Measurements from ENCODE around the gene DOHH.

DOHH gene

GRCh38 chr19:3494559-3494958 lies 5.9 kb downstream of the DOHH start:
- no peak for DNase-seq (ENCODE audit: low spot score)
- in situ Hi-C loops (cut with MboI; ENCODE audit: low pct_unique_long_range_greater_than_20kb, low sequenced_read_pairs, unreplicated experiment) = loop anchor here (25.0 kb wide), 1 partner anchor 532 kb away; no protein-coding TSS in a partner anchor
- no peak for TF ChIP-seq CTCF (IDR thresholded peaks at IDR 0.05; ENCODE audit: extremely low read depth, insufficient read depth, missing control alignments)

GRCh38 chr19:3494051-3494450 lies 6.4 kb downstream of the DOHH start:
- in situ Hi-C loops (cut with MboI; ENCODE audit: low pct_unique_long_range_greater_than_20kb, low sequenced_read_pairs, unreplicated experiment) = loop anchor here (25.0 kb wide), 1 partner anchor 532 kb away; no protein-coding TSS in a partner anchor
- no peak for TF ChIP-seq CTCF (IDR thresholded peaks at IDR 0.05; ENCODE audit: extremely low read depth, insufficient read depth, missing control alignments)
- DNase-seq (ENCODE audit: low spot score) = peak; percentile 76

GRCh38 chr19:3493651-3494050 lies 6.8 kb downstream of the DOHH start:
- in situ Hi-C loops (cut with MboI; ENCODE audit: low pct_unique_long_range_greater_than_20kb, low sequenced_read_pairs, unreplicated experiment) = loop anchor here (25.0 kb wide), 1 partner anchor 531 kb away; no protein-coding TSS in a partner anchor
- TF ChIP-seq CTCF (IDR thresholded peaks at IDR 0.05; ENCODE audit: extremely low read depth, insufficient read depth, missing control alignments) = no peak
- DNase-seq (ENCODE audit: low spot score) = no peak

DNA sequence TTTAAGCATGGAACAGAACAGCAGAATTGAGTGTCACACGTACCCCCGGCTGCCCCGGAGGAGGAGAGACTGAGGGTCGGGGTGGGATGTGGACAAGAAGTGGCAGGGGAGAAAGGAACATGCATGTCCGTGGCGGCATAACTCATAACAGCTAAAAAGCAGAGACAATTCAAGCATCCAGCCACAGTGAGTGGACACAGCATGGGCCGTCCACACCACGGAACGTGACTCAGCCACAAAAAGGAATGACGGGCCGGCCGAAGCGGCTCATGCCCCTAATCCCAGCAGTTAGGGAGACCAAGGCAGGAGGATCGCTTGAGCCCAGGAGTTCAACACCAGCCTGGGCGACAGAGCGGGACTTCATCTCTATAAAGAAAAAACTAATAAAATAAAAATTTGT lies 7.6 kb downstream of the DOHH start:
- DNase-seq (ENCODE audit: low spot score) = no peak
- no peak for TF ChIP-seq CTCF (IDR thresholded peaks at IDR 0.05; ENCODE audit: extremely low read depth, insufficient read depth, missing control alignments)
- in situ Hi-C loops (cut with MboI; ENCODE audit: low pct_unique_long_range_greater_than_20kb, low sequenced_read_pairs, unreplicated experiment) = loop anchor here (25.0 kb wide), 1 partner anchor 531 kb away; no protein-coding TSS in a partner anchor

- no peak for TF ChIP-seq CTCF (IDR thresholded peaks at IDR 0.05; ENCODE audit: extremely low read depth, insufficient read depth, missing control alignments)
Measured at GRCh38 chr19:3492131-3492839, 8.2 kb downstream of the DOHH start.

DNA sequence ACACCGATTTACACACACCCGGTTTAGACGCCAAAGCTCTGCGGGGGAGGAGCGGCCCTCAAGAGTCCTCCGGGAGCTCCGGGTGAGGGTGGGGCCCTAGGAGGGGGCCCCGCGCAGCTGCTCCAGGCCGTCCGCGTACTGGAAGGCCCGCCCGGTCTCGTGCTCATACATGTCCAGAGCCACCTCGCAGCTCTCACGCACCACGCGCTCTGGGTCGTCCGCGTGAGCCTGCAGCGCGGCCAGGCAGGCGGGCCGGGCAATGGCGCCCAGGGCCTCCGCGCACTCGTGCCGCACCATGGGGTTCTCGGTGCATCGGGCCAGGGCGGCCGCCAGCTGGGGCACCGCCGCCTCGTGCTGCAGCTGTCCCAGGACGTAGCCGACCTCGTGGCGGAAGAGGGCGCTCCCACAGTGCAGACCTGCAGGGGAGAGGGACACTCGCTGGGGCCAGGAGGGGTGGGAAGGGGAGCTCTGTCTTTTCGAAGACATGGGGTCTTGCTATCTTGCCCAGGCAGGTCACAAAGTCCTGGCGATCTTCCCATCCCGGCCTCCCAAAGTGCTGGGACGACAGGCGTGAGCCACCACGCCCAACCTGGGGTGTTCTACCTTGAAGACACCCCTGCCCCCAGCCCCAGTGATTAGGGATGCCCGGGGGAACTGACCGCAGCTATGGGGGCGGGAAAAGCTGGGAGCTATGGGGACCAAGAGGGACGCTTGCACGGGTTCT lies 8.9 kb downstream of the DOHH start:
- in situ Hi-C loops (cut with MboI; ENCODE audit: low pct_unique_long_range_greater_than_20kb, low sequenced_read_pairs, unreplicated experiment) = loop anchor here (25.0 kb wide), 1 partner anchor 529 kb away; no protein-coding TSS in a partner anchor
- no peak for DNase-seq (ENCODE audit: low spot score)
- TF ChIP-seq CTCF (IDR thresholded peaks at IDR 0.05; ENCODE audit: extremely low read depth, insufficient read depth, missing control alignments) = no peak

More at GRCh38 chr19:3492131-3492839, 8.2 kb downstream of the DOHH start:
- in situ Hi-C loops (cut with MboI; ENCODE audit: low pct_unique_long_range_greater_than_20kb, low sequenced_read_pairs, unreplicated experiment) = loop anchor here (25.0 kb wide), 1 partner anchor 530 kb away; no protein-coding TSS in a partner anchor
- DNase-seq (ENCODE audit: low spot score) = no peak
